Gastrocnemius medialis (tissue), 4 donors: ENCODE measurements around the gene WDFY2. TPM values are rescaled to one million over a fixed set of nuclear protein-coding genes. Genes with fewer than 3 reads are reported as not detected.

Experiments used
- ATAC-seq, 2 donors: fragments of 150-250 bp; one replicate each; pipeline ENCODE4 v1.9.1; 2016
- DNase-seq, 2 donors: peaks; one replicate each; pipeline ENCODE4 v3.0.0-alpha.2; 2019
- H3K27ac ChIP-seq, 4 donors: fragments of 200-600 bp; sonication (generic); 1 replicate in 1 of 4; 2 replicates in 3 of 4; pipeline ENCODE4 v1.5.1; 2016 to 2018; ENCODE audit warnings: mild to moderate bottlenecking in 2 of 4, moderate library complexity in 1 of 4
- H3K27me3 ChIP-seq, 3 donors: fragments of 200-600 bp; sonication (generic) in 2 of 3; 1 replicate in 1 of 3; 2 replicates in 2 of 3; pipeline versions ENCODE4 v1.5.1 to v1.6.0; 2016 to 2019; ENCODE audit warnings: mild to moderate bottlenecking in 1 of 3, moderate library complexity in 1 of 3
- H3K36me3 ChIP-seq, 2 donors: fragments of 200-600 bp; sonication (generic) in 1 of 2; one replicate each; pipeline ENCODE4 v1.5.1; 2017 to 2018
- H3K4me1 ChIP-seq, 2 donors: fragments of 200-600 bp; sonication (generic) in 1 of 2; one replicate each; pipeline ENCODE4 v1.5.1; 2016 to 2017; ENCODE audit warnings: mild to moderate bottlenecking in 2 of 2
- H3K4me3 ChIP-seq, 4 donors: fragments of 200-600 bp; sonication (generic) in 3 of 4; 1 replicate in 1 of 4; 2 replicates in 3 of 4; pipeline ENCODE4 v1.5.1; 2016 to 2019; ENCODE audit warnings: mild to moderate bottlenecking in 2 of 4
- H3K9me3 ChIP-seq, 3 donors: fragments of 200-600 bp; sonication (generic) in 2 of 3; 1 replicate in 1 of 3; 2 replicates in 2 of 3; pipeline ENCODE4 v1.5.1; 2016 to 2019
- CTCF ChIP-seq, 5 experiments: fragments of 450-650 bp in 3 of 5; fragments of 200-600 bp in 2 of 5; sonication (generic) in 2 of 5; IDR thresholded peaks in 4 of 5; conservative IDR thresholded peaks in 1 of 5; 1 replicate in 4 of 5; 2 replicates in 1 of 5; pipeline ENCODE4 v1.5.1; 2016 to 2019; ENCODE audit warnings: antibody characterized with exemption in 5 of 5, mild to moderate bottlenecking in 3 of 5, moderate library complexity in 3 of 5
- POLR2A ChIP-seq, 2 donors: fragments of 450-650 bp; IDR thresholded peaks; one replicate each; pipeline ENCODE4 v1.6.1; 2017; ENCODE audit warnings: antibody characterized with exemption in 2 of 2, mild to moderate bottlenecking in 2 of 2, moderate library complexity in 2 of 2
- in situ Hi-C, 4 donors: fragments of 200-750 bp; cut with MboI; loops; one replicate each; pipeline versions ENCODE4 v1.15.0 to v1.8.0; 2017; ENCODE audit warnings: low sequenced_read_pairs in 4 of 4
- intact Hi-C: fragments of 100-400 bp; cut with DNase I; formaldehyde crosslinking; loops from one replicate; pipeline ENCODE4 v1.15.1; 2023; ENCODE audit warnings: low total_unique reads
- total RNA-seq, 4 donors: library from RNA; depleted of rRNA; stranded (reverse); fragments of >200 nt; gene quantifications; one replicate each; pipeline versions ENCODE4 v1.1.0 to v1.2.3, GENCODE V29; 2016

Gene WDFY2
- total RNA-seq, 4 donors from 2014 or later: 0.98 to 2.8 (median 1.7) TPM

- no peak for DNase-seq
- Histone ChIP-seq H3K9me3 (no peaks in the 10 kb centered on the region), H3K4me3 (no peak overlapping the region), H3K4me1 (peaks cover 0 to 8% of the 10 kb centered on the region in 2 donors), H3K36me3 (no peaks in the 10 kb centered on the region), H3K27ac (no peak overlapping the region), H3K27me3 (no peaks in the 10 kb centered on the region)
- TF ChIP-seq CTCF (IDR thresholded peaks at IDR 0.05 in 4 of 5, conservative IDR thresholded peaks at IDR 0.05 in 1 of 5) (no peak), POLR2A (IDR thresholded peaks at IDR 0.05) (no peak)
- in situ Hi-C loops: no loop called here
- intact Hi-C loops: no loop called here
- no peak for ATAC-seq
Observed at GRCh38 chr13:51728972-51729371, 144.7 kb downstream of the WDFY2 start.

DNA sequence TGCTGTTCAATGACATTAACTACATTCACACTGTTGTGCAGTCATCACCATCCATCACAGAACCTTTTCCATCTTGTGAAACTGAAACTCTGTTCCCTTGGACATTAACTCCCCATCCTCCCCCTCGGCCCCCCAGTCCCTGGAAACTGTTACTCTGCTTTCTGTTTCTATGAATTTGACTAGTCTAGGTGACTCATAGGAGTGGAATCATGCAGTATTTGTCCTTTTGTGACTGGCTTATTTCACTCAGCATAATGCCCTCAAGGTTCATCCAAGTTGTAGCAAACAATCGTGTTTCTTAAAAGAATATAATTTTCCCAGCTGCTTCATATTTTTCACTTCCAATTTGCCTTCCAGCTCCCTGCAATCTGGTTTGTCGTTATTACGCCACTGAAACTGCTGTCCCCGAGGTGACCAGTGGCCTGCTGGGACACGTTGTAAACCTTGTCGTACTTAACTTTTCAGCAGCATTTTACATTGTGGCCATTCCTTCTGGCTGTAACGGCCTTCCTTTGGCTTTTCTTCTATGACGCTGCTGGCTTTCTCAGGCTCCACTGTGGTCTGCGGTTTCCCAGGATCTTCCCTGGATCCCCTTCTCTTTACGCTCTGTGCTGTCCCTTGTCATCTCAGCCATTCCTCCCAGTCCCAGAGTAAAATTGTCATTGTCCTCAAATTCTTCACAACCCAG lies 145.7 kb downstream of the WDFY2 start:
- ATAC-seq: peak; percentile 68 to 71
- TF ChIP-seq POLR2A (IDR thresholded peaks at IDR 0.05): no peak
- no peak for TF ChIP-seq CTCF (IDR thresholded peaks at IDR 0.05 in 4 of 5, conservative IDR thresholded peaks at IDR 0.05 in 1 of 5)
- Histone ChIP-seq H3K36me3 (no peaks in the 10 kb centered on the region), H3K4me3 (no peak overlapping the region), H3K27ac (peak overlapping the region; percentile 53 to 69 (median 65)), H3K4me1 (peaks cover 0 to 8% of the 10 kb centered on the region in 2 donors), H3K27me3 (no peaks in the 10 kb centered on the region), H3K9me3 (no peaks in the 10 kb centered on the region)
- peak in 1 of 2 donors; percentile 41 for DNase-seq
- intact Hi-C loops: loop anchor here (2.0 kb wide), 1 partner anchor 73 kb away; no protein-coding TSS in a partner anchor
- in situ Hi-C loops: no loop called here

- no peaks in the 10 kb centered on the region for H3K27me3 ChIP-seq
- H3K4me1 ChIP-seq: peaks cover 0 to 8% of the 10 kb centered on the region in 2 donors
- DNase-seq: no peak
- no peak for TF ChIP-seq POLR2A (IDR thresholded peaks at IDR 0.05)
- no peak for TF ChIP-seq CTCF (IDR thresholded peaks at IDR 0.05 in 4 of 5, conservative IDR thresholded peaks at IDR 0.05 in 1 of 5)
- no peaks in the 10 kb centered on the region for H3K9me3 ChIP-seq
- peak overlapping the region; percentile 53 to 69 (median 65) for H3K27ac ChIP-seq
- in situ Hi-C loops: no loop called here
- intact Hi-C loops: loop anchor here (2.0 kb wide), 1 partner anchor 72 kb away; no protein-coding TSS in a partner anchor
- H3K4me3 ChIP-seq: no peak overlapping the region
- no peak for ATAC-seq
- no peaks in the 10 kb centered on the region for H3K36me3 ChIP-seq
Observed at GRCh38 chr13:51730927-51731326, 146.7 kb downstream of the WDFY2 start.

- DNase-seq: no peak
- H3K27me3 ChIP-seq: no peaks in the 10 kb centered on the region
- in situ Hi-C loops: no loop called here
- no peaks in the 10 kb centered on the region for H3K36me3 ChIP-seq
- peak overlapping the region in 2 of 4 donors; percentile 53 to 62 for H3K27ac ChIP-seq
- H3K4me3 ChIP-seq: no peak overlapping the region
- no peaks in the 10 kb centered on the region for H3K9me3 ChIP-seq
- ATAC-seq: peak in 1 of 2 donors; percentile 31
- TF ChIP-seq POLR2A (IDR thresholded peaks at IDR 0.05): no peak
- peak in 2 of 5 experiments; percentile 9 to 32 for TF ChIP-seq CTCF (IDR thresholded peaks at IDR 0.05 in 4 of 5, conservative IDR thresholded peaks at IDR 0.05 in 1 of 5)
- H3K4me1 ChIP-seq: peaks cover 0 to 8% of the 10 kb centered on the region in 2 donors
- intact Hi-C loops: loop anchor here (2.0 kb wide), 1 partner anchor 71 kb away; no protein-coding TSS in a partner anchor
Observed at GRCh38 chr13:51731759-51732158, 147.5 kb downstream of the WDFY2 start.
